Measurements from ENCODE around the gene PCP4L1. TPM values are rescaled to one million over a fixed set of nuclear protein-coding genes. Genes with fewer than 3 reads are reported as not detected.

PCP4L1 gene
- total and polyA plus RNA-seq, 2 donors: 2.4 to 8.9 TPM

DNA sequence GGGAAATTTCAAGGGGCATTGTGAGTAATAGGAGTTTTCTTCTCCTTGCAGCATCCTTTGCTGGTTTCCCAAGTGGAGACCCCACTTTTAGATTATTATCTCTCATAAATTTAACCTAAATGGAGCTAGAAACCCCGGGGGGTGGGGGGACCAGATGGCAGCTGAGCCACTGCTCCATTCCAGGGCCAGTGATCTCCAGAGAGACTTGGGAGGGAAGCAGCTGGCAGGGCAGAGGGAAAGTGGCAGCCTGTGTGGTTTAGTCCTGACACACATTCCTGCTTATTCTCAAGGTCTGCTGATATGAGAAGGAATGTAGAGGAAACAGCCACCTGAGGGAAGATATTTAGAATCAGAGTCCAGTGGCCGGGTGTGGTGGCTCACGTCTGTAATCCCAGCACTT lies 16.3 kb downstream of the PCP4L1 start:
- no peak for DNase-seq (ENCODE audit: low read depth in 6 of 9, low spot score in 9 of 9)
- no peaks in the 10 kb centered on the region for H3K4me1 ChIP-seq (ENCODE audit: control insufficient read depth in 2 of 2, insufficient read depth in 2 of 2, low read length in 2 of 2)
- H3K27me3 ChIP-seq (ENCODE audit: control insufficient read depth in 2 of 2, insufficient read depth in 1 of 2, low read length in 1 of 2): peaks cover 0 to 4% of the 10 kb centered on the region in 2 donors
- H3K36me3 ChIP-seq (ENCODE audit: control insufficient read depth in 2 of 2, insufficient read depth in 2 of 2, low read length in 1 of 2): no peaks in the 10 kb centered on the region
- 89% methylated on average over 3 of the region's 3 CpGs for WGBS
- H3K27ac ChIP-seq (ENCODE audit: low read depth in 1 of 2, low read length in 1 of 2): no peak overlapping the region
- H3K9me3 ChIP-seq (ENCODE audit: control insufficient read depth in 2 of 2, insufficient read depth in 1 of 2, low read length in 1 of 2): no peaks in the 10 kb centered on the region
- H3K4me3 ChIP-seq (ENCODE audit: low read length in 2 of 2): no peak overlapping the region

GRCh38 chr1:161282991-161283390 lies 24.4 kb downstream of the PCP4L1 start:
- DNase-seq (ENCODE audit: low read depth in 6 of 9, low spot score in 9 of 9): no peak
- H3K27me3 ChIP-seq (ENCODE audit: control insufficient read depth in 2 of 2, insufficient read depth in 1 of 2, low read length in 1 of 2): no peaks in the 10 kb centered on the region
- H3K27ac ChIP-seq (ENCODE audit: low read depth in 1 of 2, low read length in 1 of 2): no peak overlapping the region
- H3K4me3 ChIP-seq (ENCODE audit: low read length in 2 of 2): no peak overlapping the region
- H3K4me1 ChIP-seq (ENCODE audit: control insufficient read depth in 2 of 2, insufficient read depth in 2 of 2, low read length in 2 of 2): no peaks in the 10 kb centered on the region
- no peaks in the 10 kb centered on the region for H3K9me3 ChIP-seq (ENCODE audit: control insufficient read depth in 2 of 2, insufficient read depth in 1 of 2, low read length in 1 of 2)
- WGBS: 100% methylated on average over 1 of the region's 1 CpG
- H3K36me3 ChIP-seq (ENCODE audit: control insufficient read depth in 2 of 2, insufficient read depth in 2 of 2, low read length in 1 of 2): no peaks in the 10 kb centered on the region

GRCh38 chr1:161285113-161285512 lies 26.6 kb downstream of the PCP4L1 start:
- no peak for DNase-seq (ENCODE audit: low read depth in 6 of 9, low spot score in 9 of 9)
- Histone ChIP-seq H3K36me3 (ENCODE audit: control insufficient read depth in 2 of 2, insufficient read depth in 2 of 2, low read length in 1 of 2) (no peaks in the 10 kb centered on the region), H3K9me3 (ENCODE audit: control insufficient read depth in 2 of 2, insufficient read depth in 1 of 2, low read length in 1 of 2) (no peaks in the 10 kb centered on the region), H3K4me1 (ENCODE audit: control insufficient read depth in 2 of 2, insufficient read depth in 2 of 2, low read length in 2 of 2) (no peaks in the 10 kb centered on the region), H3K27ac (ENCODE audit: low read depth in 1 of 2, low read length in 1 of 2) (no peak overlapping the region), H3K4me3 (ENCODE audit: low read length in 2 of 2) (no peak overlapping the region), H3K27me3 (ENCODE audit: control insufficient read depth in 2 of 2, insufficient read depth in 1 of 2, low read length in 1 of 2) (no peaks in the 10 kb centered on the region)
- WGBS: 95% methylated on average over 2 of the region's 2 CpGs

DNA sequence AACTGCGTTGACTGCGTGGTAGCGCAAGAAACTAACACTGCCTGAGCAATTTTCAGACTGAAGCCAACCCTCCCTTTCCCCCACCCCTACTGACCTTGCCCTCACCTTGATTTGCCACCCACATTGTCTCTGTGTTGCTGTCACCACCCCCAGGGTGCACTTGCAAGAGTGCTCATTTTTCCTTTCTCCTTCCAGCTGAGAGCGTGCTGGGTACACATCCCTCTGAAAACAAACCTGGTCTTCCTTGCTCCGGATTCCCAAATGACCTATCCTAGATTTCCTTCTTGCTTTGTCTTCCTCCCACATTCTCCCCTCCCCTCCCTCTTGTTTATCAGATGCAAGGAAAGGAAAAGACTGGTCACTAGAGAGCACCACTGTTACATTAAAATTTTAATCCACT lies 27.0 kb downstream of the PCP4L1 start:
- Histone ChIP-seq H3K4me1 (ENCODE audit: control insufficient read depth in 2 of 2, insufficient read depth in 2 of 2, low read length in 2 of 2) (no peaks in the 10 kb centered on the region), H3K9me3 (ENCODE audit: control insufficient read depth in 2 of 2, insufficient read depth in 1 of 2, low read length in 1 of 2) (no peaks in the 10 kb centered on the region), H3K27ac (ENCODE audit: low read depth in 1 of 2, low read length in 1 of 2) (no peak overlapping the region), H3K36me3 (ENCODE audit: control insufficient read depth in 2 of 2, insufficient read depth in 2 of 2, low read length in 1 of 2) (no peaks in the 10 kb centered on the region), H3K4me3 (ENCODE audit: low read length in 2 of 2) (no peak overlapping the region), H3K27me3 (ENCODE audit: control insufficient read depth in 2 of 2, insufficient read depth in 1 of 2, low read length in 1 of 2) (no peaks in the 10 kb centered on the region)
- no peak for DNase-seq (ENCODE audit: low read depth in 6 of 9, low spot score in 9 of 9)
- WGBS: 82% methylated on average over 5 of the region's 5 CpGs

GRCh38 chr1:161287482-161288054 lies 29.0 kb downstream of the PCP4L1 start:
- H3K4me1 ChIP-seq (ENCODE audit: control insufficient read depth in 2 of 2, insufficient read depth in 2 of 2, low read length in 2 of 2): no peaks in the 10 kb centered on the region
- no peak overlapping the region for H3K4me3 ChIP-seq (ENCODE audit: low read length in 2 of 2)
- H3K9me3 ChIP-seq (ENCODE audit: control insufficient read depth in 2 of 2, insufficient read depth in 1 of 2, low read length in 1 of 2): no peaks in the 10 kb centered on the region
- no peaks in the 10 kb centered on the region for H3K36me3 ChIP-seq (ENCODE audit: control insufficient read depth in 2 of 2, insufficient read depth in 2 of 2, low read length in 1 of 2)
- WGBS: 93% methylated on average over 3 of the region's 3 CpGs
- H3K27ac ChIP-seq (ENCODE audit: low read depth in 1 of 2, low read length in 1 of 2): no peak overlapping the region
- H3K27me3 ChIP-seq (ENCODE audit: control insufficient read depth in 2 of 2, insufficient read depth in 1 of 2, low read length in 1 of 2): no peaks in the 10 kb centered on the region
- DNase-seq (ENCODE audit: low read depth in 6 of 9, low spot score in 9 of 9): no peak

- H3K4me3 ChIP-seq (ENCODE audit: low read length in 2 of 2): no peak overlapping the region
- H3K4me1 ChIP-seq (ENCODE audit: control insufficient read depth in 2 of 2, insufficient read depth in 2 of 2, low read length in 2 of 2): no peaks in the 10 kb centered on the region
- no peaks in the 10 kb centered on the region for H3K36me3 ChIP-seq (ENCODE audit: control insufficient read depth in 2 of 2, insufficient read depth in 2 of 2, low read length in 1 of 2)
- DNase-seq (ENCODE audit: low read depth in 6 of 9, low spot score in 9 of 9): no peak
- no peaks in the 10 kb centered on the region for H3K9me3 ChIP-seq (ENCODE audit: control insufficient read depth in 2 of 2, insufficient read depth in 1 of 2, low read length in 1 of 2)
- 98% methylated on average over 1 of the region's 1 CpG for WGBS
- H3K27me3 ChIP-seq (ENCODE audit: control insufficient read depth in 2 of 2, insufficient read depth in 1 of 2, low read length in 1 of 2): no peaks in the 10 kb centered on the region
- no peak overlapping the region for H3K27ac ChIP-seq (ENCODE audit: low read depth in 1 of 2, low read length in 1 of 2)
Measured at GRCh38 chr1:161290779-161291178, 32.2 kb downstream of the PCP4L1 start.

DNA sequence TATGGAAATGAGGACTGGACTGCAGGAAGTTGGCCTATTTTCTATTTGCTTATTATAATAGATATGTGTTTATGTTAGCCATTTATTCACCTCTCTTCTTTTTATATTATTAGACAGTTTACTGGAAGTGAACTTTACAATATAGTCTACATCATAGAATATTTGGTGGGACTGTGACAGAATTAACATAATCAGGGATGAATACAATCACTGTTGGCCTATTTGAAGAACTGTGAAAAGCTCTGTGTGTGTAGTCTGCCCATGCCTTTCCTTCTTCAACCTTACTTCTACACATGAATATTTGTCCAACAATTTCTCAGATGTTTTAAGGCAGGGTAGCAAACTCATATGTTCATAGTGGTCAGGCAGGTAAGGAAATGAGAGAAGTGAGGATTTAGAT lies 38.9 kb downstream of the PCP4L1 start:
- Histone ChIP-seq H3K4me1 (ENCODE audit: control insufficient read depth in 2 of 2, insufficient read depth in 2 of 2, low read length in 2 of 2) (no peaks in the 10 kb centered on the region), H3K4me3 (ENCODE audit: low read length in 2 of 2) (no peak overlapping the region), H3K9me3 (ENCODE audit: control insufficient read depth in 2 of 2, insufficient read depth in 1 of 2, low read length in 1 of 2) (no peaks in the 10 kb centered on the region), H3K27me3 (ENCODE audit: control insufficient read depth in 2 of 2, insufficient read depth in 1 of 2, low read length in 1 of 2) (no peaks in the 10 kb centered on the region), H3K36me3 (ENCODE audit: control insufficient read depth in 2 of 2, insufficient read depth in 2 of 2, low read length in 1 of 2) (no peaks in the 10 kb centered on the region), H3K27ac (ENCODE audit: low read depth in 1 of 2, low read length in 1 of 2) (no peak overlapping the region)
- no peak for DNase-seq (ENCODE audit: low read depth in 6 of 9, low spot score in 9 of 9)

DNA sequence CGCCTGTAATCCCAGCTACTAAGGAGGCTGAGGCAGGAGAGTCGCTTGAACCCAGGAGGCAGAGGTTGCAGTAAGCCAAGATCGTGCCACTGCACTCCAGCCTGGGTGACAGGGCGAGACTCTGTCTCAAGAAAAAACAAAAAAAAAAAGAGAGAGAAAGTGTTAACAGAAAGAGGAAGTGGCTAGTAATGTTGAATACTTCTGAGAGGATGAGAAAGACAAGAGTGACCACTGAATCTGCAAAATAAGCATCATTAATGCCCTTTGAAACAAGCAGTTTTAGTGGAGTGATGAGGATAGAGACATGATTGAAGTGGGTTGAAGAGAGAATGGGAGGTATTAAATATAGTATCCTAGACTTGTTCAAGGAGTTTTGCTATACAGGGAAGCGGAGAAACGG lies 39.6 kb downstream of the PCP4L1 start:
- Histone ChIP-seq H3K4me1 (ENCODE audit: control insufficient read depth in 2 of 2, insufficient read depth in 2 of 2, low read length in 2 of 2) (no peaks in the 10 kb centered on the region), H3K27ac (ENCODE audit: low read depth in 1 of 2, low read length in 1 of 2) (no peak overlapping the region), H3K4me3 (ENCODE audit: low read length in 2 of 2) (no peak overlapping the region), H3K27me3 (ENCODE audit: control insufficient read depth in 2 of 2, insufficient read depth in 1 of 2, low read length in 1 of 2) (no peaks in the 10 kb centered on the region), H3K36me3 (ENCODE audit: control insufficient read depth in 2 of 2, insufficient read depth in 2 of 2, low read length in 1 of 2) (no peaks in the 10 kb centered on the region), H3K9me3 (ENCODE audit: control insufficient read depth in 2 of 2, insufficient read depth in 1 of 2, low read length in 1 of 2) (no peaks in the 10 kb centered on the region)
- 92% methylated on average over 6 of the region's 6 CpGs for WGBS
- no peak for DNase-seq (ENCODE audit: low read depth in 6 of 9, low spot score in 9 of 9)

DNA sequence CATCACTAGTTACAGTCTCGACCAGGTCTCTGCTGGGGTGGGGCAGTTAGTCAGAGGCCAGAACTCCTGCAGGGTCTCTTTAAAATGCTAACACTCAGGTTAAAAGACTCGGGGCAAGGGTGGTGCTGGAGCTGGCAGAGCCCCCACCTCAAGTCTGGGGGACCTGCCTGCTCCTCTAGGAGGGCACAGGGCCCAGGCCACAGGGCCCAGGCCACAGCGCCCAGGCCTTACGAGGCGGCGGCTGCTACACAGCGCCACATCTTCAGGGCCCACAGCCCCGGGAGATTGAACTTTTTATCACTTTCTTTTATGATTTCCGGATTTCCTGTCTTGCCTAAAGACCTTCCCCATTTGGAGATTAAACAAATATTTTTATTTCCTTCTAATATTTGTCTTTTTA lies 40.8 kb downstream of the PCP4L1 start:
- Histone ChIP-seq H3K36me3 (ENCODE audit: control insufficient read depth in 2 of 2, insufficient read depth in 2 of 2, low read length in 1 of 2) (no peaks in the 10 kb centered on the region), H3K27me3 (ENCODE audit: control insufficient read depth in 2 of 2, insufficient read depth in 1 of 2, low read length in 1 of 2) (no peaks in the 10 kb centered on the region), H3K4me3 (ENCODE audit: low read length in 2 of 2) (no peak overlapping the region), H3K4me1 (ENCODE audit: control insufficient read depth in 2 of 2, insufficient read depth in 2 of 2, low read length in 2 of 2) (peaks cover 0 to 2% of the 10 kb centered on the region in 2 donors), H3K9me3 (ENCODE audit: control insufficient read depth in 2 of 2, insufficient read depth in 1 of 2, low read length in 1 of 2) (no peaks in the 10 kb centered on the region), H3K27ac (ENCODE audit: low read depth in 1 of 2, low read length in 1 of 2) (no peak overlapping the region)
- no peak for DNase-seq (ENCODE audit: low read depth in 6 of 9, low spot score in 9 of 9)
- WGBS: 76% methylated on average over 9 of the region's 9 CpGs

GRCh38 chr1:161300478-161300877 lies 41.9 kb downstream of the PCP4L1 start:
- Histone ChIP-seq H3K27me3 (ENCODE audit: control insufficient read depth in 2 of 2, insufficient read depth in 1 of 2, low read length in 1 of 2) (no peaks in the 10 kb centered on the region), H3K9me3 (ENCODE audit: control insufficient read depth in 2 of 2, insufficient read depth in 1 of 2, low read length in 1 of 2) (no peaks in the 10 kb centered on the region), H3K4me1 (ENCODE audit: control insufficient read depth in 2 of 2, insufficient read depth in 2 of 2, low read length in 2 of 2) (peaks cover 8 to 12% of the 10 kb centered on the region in 2 donors), H3K27ac (ENCODE audit: low read depth in 1 of 2, low read length in 1 of 2) (no peak overlapping the region), H3K36me3 (ENCODE audit: control insufficient read depth in 2 of 2, insufficient read depth in 2 of 2, low read length in 1 of 2) (no peaks in the 10 kb centered on the region), H3K4me3 (ENCODE audit: low read length in 2 of 2) (no peak overlapping the region)
- no peak for DNase-seq (ENCODE audit: low read depth in 6 of 9, low spot score in 9 of 9)
- WGBS: 98% methylated on average over 4 of the region's 4 CpGs
